NCI-H187 (cell line): ENCODE data around the gene ISY1.
"Not testable (repeated sequence)": the region's sequence is repeated elsewhere in the genome, so short reads cannot be mapped to it uniquely, and the experiment has no call there.

Experiments used
- DNase-seq, 2 experiments: peaks; one replicate each; lab custom pipeline; 2025; lab: John Stamatoyannopoulos, UW

The ISY1 gene

DNA sequence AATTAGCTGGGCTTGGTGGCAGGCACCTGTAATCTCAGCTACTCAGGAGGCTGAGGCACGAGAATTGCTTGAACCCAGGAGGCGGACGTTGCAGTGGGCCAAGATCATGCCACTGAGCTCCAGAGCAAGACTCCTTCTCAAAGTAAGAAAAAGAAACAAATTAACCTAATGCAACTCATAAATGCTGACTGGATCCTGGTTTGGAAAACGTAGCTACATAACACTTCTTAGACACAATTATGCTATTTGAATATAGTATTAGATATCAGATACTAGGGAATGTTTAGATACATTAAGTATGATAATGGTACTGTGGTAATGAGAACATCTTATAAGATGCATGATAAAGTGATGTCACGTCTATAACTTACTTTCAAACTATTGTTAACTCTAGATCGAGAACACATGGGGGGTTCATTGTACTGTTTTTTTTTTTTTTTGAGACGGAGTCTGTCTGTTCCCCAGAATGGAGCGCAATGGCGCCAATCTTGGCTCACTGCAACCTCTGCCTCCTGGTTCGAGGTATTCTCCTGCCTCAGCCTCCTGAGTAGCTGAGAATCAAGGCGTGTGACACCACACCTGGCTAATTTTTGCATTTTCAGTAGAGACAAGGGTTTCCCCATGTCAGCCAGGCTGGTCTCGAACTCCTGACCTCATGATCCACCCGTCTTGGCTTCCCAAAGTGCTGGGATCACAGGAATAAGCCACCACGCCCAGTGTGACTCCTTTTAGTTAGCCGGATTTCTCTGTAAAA is 5.9 kb upstream of the ISY1 start:
- DNase-seq, result no peak

DNA sequence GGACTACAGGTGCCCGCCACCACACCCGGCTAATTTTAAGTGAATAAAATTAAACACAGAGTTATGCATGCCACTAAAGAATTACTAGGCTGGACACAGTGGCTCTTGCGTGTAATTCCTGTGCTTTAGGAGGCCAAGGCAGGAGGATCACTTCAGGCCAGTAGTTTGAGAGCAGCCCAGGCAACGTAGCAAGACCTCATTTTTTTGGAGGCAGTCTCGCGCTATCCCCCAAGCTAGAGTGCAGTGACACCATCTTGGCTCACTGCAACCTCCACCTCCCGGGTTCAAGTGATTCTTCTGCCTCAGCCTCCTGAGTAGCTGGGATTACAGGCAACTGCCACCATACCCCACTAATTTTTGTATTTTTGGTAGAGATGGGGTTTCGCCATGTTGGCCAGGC is 4.7 kb upstream of the ISY1 start:
- not testable (repeated sequence) for DNase-seq

GRCh38 chr3:129164500-129164899 is 3.6 kb upstream of the ISY1 start:
- DNase-seq, result no peak

- DNase-seq, result no peak
Measured at GRCh38 chr3:129162729-129163579, 2.1 kb upstream of the ISY1 start.

- DNase-seq, result no peak
Measured at GRCh38 chr3:129161860-129162271, 1.0 kb upstream of the ISY1 start.

- DNase-seq, result no peak
Measured at GRCh38 chr3:129144786-129145185, 16.1 kb downstream of the ISY1 start.

DNA sequence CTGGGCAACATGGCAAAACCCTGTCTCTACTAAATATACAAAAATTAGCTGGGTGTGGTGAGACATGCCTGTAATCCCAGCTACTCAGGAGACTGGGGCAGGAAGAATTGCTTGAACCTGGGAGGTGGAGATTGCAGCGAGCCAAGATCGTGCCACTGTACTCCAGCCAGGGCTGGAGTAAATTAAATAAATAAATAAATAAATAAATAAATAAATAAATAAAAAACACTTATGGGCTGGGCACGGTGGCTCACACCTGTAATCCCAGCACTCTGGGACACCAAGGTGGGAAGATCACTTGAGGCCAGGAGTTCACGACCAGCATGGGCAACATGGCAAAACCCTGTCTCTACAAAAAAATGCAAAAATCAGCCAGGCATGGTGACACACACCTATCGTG is 19.9 kb downstream of the ISY1 start:
- DNase-seq, result not testable (repeated sequence)

DNA sequence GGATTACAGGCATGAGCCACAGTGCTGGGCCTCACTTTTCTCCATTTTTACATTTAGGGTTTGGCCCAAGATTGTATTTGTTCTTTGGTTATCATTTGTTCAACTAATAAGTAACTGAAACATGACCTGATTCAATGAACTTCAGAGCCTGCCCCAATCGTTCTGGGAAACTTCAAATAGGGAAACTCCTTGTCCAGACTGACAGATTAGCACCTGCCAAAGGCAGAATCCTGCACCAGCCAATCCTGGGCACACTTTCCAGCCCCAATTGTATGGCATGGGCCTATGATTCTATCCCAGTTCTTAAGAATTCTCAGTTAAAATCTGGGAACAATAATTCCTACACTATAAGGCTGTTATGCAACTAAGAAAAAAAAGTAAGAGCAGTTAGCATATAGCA is 21.0 kb downstream of the ISY1 start:
- no peak for DNase-seq

DNA sequence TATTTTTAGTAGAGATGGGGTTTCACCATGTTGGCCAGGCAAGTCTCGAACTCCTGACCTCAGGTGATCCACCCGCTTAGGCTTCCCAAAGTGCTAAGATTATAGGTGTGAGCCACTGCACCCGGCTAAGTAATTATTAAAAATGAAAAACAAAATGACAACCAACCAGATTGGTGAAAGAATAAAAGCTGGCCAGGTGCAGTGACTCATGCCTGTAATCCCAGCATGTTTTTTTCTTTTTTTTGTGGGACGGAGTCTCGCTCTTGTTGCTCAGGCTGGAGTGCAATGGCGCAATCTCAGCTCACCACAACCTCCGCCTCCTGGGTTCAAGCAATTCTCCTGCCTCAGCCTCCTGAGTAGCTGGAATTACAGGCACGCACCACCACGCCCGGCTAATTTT is 24.6 kb downstream of the ISY1 start:
- DNase-seq, result not testable (repeated sequence)

DNA sequence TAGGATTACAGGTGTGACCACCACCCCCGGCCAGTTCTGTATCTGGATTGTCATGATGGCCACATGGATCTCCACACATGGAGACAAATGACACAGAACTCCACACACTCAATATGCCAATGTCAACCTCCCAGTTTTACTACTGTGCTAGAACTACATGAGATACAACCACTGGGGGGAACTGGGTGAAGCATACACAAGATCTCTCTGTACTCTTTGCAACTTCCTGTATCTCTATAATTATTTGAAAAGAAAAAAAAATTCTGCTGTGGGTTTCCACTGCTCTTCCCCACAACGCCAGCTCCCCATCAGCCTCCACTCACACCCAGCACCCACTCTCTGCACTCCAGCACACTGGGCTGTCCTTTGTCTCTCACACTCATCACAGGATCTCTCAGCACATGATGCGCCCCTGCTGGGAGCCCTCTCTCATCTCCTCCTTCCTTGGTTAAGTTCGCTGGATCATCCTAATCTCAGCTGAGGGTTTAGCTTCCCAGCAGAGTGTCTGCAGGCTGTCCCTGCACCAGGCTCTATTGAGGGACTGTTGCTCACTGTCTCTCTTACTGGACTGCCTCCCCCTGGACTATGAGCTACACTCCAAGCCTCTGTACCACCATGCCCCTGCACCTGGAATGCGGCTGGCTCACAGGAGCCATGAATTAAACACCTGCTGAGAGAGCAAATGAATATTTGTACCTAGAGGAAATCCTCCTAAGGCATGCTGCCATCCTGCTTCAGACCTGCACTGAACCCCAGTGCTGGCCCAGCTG is 28.6 kb downstream of the ISY1 start:
- no peak for DNase-seq

GRCh38 chr3:129131465-129132088 is 29.3 kb downstream of the ISY1 start:
- DNase-seq, result no peak

GRCh38 chr3:129130291-129130813 is 30.5 kb downstream of the ISY1 start:
- no peak for DNase-seq

DNA sequence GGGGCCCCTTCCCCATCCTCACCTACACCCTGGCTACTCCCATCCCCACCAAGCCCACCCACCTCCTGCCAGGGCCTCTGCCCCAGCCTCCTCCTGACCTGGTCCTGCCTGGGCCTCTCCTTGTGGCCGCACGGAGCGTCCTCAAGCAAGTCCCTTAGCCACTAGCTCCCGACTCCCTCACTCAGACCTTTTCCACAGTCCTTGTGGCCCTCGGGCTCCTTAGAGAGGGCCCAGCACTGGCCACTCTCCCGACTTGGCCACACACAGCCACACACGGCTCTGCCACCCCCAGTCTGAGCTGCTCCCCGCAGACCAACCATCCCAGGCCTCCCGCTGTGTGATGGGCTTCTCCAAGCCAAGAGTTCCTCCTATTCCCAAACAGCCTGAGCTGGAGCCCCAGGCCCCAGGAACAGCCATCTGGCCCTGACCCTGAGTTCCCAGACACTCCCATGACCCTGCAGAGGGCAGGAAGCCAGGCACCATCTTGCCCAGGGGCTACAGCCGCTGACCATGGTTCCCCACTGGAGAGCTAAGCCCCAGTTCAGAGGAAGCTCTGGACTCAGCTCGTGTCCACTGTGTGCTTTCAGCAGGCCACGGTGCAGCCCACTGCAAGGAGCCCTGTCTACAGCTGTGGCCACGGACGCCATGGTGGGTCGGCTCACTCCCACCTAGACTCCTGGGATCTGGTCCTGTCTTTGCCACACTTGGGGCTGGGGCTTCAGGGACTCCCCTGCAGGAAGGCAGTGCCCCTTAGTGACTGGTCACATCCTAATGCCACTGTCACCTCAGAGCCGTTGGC is 32.3 kb downstream of the ISY1 start:
- DNase-seq, result no peak

- DNase-seq, result no peak
Measured at GRCh38 chr3:129126726-129127280, 34.1 kb downstream of the ISY1 start.

GRCh38 chr3:129123314-129124060 is 37.4 kb downstream of the ISY1 start:
- DNase-seq, result no peak

GRCh38 chr3:129122412-129123011 is 38.4 kb downstream of the ISY1 start:
- DNase-seq, result no peak

GRCh38 chr3:129121792-129122411 is 39.0 kb downstream of the ISY1 start, which contains the start of gene RAB43:
Gene RAB43 (minus strand): TSS chr3:129121804. CDS start chr3:129121489, 315 bp downstream.
- peak in 1 of 2 experiments; percentile 12 for DNase-seq

DNA sequence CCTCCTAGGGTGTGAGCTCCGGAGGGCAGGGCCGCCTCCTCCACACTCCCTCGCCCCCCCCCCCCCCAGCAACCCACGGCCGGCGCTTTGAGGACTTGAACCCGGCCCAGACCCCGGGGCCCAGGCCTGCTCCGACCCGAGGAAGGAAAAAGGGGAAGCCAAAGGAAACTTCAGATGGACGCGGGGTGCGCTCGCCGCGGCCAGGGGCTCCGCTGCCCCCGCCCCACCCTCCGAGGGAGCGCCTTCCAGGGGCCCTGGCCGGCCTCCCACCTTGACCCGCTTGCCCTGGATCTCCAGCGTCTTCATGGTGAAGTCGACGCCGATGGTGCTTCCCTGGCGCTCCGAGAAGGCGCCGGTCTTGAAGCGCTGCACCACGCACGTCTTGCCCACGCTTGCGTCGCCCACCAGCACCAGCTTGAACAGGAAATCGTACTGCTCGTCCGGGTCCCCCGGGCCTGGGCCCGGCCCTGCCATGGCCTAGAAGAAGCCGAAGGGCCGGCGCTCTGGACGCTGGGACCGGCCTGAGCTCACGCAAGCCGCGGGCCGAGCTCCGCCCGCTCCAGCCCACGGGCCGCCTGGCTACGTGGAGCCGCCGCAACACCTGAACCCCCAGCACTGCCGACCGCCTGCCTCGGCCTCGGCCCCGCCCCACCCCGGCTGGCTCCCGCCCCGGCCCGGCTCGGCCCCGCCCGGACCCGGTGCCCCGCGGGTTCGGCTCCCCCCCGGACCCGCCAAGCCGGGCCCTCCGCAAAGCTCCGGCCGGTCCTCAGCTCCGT is 39.7 kb downstream of the ISY1 start:
- no peak for DNase-seq
